ENCODE results near the gene MEN1. TPM values are rescaled to one million over a fixed set of nuclear protein-coding genes. Genes with fewer than 3 reads are reported as not detected.
A peak's percentile ranks its signal among the peaks of the same experiment; 100 is the strongest.

MEN1 gene
- total RNA-seq, 1 donor from 2014 or later = 57.9 TPM

DNA sequence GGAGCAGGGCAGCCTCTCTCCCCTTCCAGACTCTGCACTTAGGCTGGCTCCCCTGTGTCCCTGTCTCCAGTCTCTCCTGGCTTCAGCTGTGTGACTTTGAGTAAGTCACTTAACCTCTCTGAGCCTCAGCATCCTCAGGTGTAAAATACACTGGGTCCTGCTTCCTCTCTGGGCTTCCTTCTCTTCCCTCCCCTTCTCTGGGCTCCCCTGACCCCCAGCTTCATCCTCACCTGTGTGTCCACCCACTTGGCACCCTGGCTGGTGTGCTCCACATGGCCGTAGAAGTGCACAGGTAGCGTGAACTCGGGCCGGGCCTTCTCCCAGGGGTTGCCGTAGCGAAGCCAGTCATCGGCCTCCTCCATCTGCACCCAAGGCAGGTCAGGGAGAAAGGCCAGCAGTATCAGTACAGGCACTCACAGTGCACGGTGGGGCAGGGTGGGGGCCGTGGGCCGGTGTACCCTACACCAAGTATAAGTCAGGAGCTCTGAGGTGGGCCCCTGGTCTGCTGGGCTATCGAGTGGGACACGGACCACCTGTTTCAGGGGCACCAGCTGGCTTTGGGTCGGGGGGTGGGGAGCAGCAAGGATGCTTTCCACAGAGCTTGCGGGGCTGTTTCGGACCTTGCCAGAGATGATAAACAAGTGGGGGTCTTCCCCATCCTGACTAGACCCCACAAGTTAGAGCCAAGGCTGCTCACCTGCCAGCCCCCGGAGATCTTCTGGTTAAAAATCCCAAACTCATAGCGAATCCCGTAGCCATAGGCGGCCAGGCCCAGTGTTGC, 52.6 kb downstream of the MEN1 start:
- peaks cover 32% of the 10 kb centered on the region for H3K4me1 Mint-ChIP-seq
- H3K4me3 Mint-ChIP-seq = peak overlapping the region; percentile 23
- TF ChIP-seq, protein P1, sequence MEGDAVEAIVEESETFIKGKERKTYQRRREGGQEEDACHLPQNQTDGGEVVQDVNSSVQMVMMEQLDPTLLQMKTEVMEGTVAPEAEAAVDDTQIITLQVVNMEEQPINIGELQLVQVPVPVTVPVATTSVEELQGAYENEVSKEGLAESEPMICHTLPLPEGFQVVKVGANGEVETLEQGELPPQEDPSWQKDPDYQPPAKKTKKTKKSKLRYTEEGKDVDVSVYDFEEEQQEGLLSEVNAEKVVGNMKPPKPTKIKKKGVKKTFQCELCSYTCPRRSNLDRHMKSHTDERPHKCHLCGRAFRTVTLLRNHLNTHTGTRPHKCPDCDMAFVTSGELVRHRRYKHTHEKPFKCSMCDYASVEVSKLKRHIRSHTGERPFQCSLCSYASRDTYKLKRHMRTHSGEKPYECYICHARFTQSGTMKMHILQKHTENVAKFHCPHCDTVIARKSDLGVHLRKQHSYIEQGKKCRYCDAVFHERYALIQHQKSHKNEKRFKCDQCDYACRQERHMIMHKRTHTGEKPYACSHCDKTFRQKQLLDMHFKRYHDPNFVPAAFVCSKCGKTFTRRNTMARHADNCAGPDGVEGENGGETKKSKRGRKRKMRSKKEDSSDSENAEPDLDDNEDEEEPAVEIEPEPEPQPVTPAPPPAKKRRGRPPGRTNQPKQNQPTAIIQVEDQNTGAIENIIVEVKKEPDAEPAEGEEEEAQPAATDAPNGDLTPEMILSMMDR (conservative IDR thresholded peaks at IDR 0.05) = no peak
- H3K27ac Mint-ChIP-seq (ENCODE audit: unreplicated experiment) = peak overlapping the region; percentile 50
- H3K36me3 Mint-ChIP-seq (ENCODE audit: low read depth) = peaks cover 3% of the 10 kb centered on the region
- no peak for DNase-seq (ENCODE audit: low read depth, low spot score)
- no peaks in the 10 kb centered on the region for H3K9me3 Mint-ChIP-seq
- peaks cover 29% of the 10 kb centered on the region for H3K27me3 Mint-ChIP-seq (ENCODE audit: low read depth)

DNA sequence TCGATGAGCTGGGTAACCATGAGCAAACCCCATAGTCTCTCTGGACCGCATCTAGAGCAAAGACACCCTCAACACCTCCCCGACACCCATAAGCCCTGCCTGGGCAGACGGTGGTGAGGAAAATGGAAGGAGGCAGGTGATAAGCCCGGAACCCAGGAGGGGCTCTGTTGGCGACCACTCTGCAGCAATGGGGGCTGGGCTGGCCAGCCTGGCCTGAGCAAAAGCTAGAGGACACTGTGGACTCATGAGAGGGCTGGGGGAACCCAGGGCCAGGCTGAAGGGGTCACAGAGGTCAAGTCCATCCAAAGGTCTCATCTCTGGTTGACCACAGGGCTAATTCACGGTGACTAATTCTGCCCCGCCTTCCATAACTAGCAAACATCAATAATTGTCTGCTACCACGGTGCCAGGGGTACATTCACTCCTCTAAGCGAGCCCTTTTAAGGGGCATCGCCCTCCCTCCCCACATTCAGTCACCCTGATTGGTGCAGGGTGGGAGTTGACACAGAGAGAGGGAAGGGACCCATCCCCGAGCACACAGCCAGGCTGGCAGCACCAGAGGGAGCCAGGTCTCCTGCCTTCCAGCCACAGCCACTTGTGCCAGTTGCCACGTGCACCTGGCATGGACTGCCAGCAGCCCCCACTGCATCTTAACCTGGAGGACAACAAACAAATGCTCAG, 54.5 kb downstream of the MEN1 start:
- Mint-ChIP-seq H3K9me3 (no peaks in the 10 kb centered on the region), H3K36me3 (ENCODE audit: low read depth) (no peaks in the 10 kb centered on the region), H3K27ac (ENCODE audit: unreplicated experiment) (no peak overlapping the region), H3K27me3 (ENCODE audit: low read depth) (peaks cover 16% of the 10 kb centered on the region), H3K4me3 (no peak overlapping the region), H3K4me1 (peaks cover 20% of the 10 kb centered on the region)
- no peak for DNase-seq (ENCODE audit: low read depth, low spot score)
- TF ChIP-seq, protein P1 (conservative IDR thresholded peaks at IDR 0.05) = no peak

DNA sequence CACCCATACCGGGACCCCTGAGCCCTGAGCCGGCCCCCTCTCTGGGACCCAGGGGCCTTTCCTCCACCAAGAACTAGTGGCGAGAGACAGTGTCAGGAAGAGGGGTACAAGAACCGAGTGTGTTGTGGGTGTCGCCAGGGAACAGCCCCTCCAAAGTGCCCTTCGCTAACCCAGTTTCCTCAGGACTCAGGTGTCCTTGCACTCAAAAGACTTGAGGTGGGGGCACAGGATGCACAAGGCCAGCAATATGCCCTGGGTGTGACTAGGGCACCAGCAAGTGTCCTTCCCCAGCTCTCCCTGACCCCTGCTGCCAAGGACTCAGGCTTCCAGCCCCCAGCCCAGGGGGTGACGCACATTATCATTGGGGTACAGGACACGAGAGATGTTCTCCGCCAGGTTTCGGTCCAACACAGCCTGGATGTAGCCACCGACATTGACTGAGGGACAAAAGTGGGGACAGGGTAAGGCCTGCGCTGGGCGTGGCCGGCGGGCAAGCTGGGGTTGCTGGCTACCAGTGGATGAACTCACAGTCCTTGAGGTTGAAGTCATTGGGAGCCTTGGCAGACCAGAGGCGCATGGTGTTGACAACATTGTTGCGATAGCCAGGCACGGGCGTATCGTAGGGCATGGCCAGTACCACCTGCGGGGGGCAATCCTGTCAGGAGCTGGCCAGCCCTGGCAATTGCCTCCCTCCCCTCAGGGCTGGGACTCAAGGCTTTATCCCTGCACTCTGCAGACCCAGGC, 55.3 kb downstream of the MEN1 start:
- Mint-ChIP-seq H3K36me3 (ENCODE audit: low read depth) (no peaks in the 10 kb centered on the region), H3K27me3 (ENCODE audit: low read depth) (peaks cover 12% of the 10 kb centered on the region), H3K4me1 (peaks cover 15% of the 10 kb centered on the region), H3K4me3 (no peak overlapping the region), H3K9me3 (no peaks in the 10 kb centered on the region), H3K27ac (ENCODE audit: unreplicated experiment) (no peak overlapping the region)
- TF ChIP-seq, protein P1 (conservative IDR thresholded peaks at IDR 0.05) = no peak
- no peak for DNase-seq (ENCODE audit: low read depth, low spot score)

DNA sequence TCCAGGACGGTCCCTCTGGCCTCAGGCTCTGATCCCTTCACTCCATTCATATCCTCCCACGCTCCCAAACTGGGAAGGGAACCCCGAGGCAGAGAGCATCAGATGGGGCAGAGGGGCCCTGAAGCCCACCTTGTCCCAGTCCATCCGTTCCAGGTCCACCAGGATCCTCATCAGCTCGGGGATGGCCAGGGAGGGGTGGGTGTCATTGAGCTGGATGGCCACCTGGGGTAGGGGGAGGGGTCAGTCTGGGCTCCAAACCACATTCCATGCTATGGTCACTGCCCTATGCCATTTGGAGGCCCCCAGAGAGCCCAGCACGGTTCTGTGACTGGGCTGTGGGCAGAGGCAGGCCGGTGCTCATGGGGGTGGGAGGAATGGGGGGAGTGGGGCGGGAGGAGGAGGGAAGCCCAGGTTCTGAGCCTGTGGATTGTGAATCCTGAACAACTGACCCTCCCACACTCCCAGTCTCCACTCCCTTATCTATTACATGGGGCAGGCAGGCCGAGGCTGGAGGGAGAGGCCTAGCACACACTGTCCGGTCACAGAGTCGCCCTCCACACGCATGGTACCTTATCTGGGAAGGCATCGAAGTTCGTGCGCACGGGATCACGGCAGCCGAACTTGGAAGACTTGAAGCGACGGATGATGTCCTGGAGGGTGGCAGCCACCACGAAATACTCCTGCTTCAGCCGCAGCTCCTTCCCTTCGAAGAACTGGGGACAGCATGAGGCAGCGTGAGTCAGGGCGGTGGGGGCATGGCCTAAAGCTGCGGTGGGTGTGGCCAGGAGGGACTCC, 56.0 kb downstream of the MEN1 start:
- no peak overlapping the region for H3K27ac Mint-ChIP-seq (ENCODE audit: unreplicated experiment)
- DNase-seq (ENCODE audit: low read depth, low spot score) = no peak
- H3K4me1 Mint-ChIP-seq = peaks cover 7% of the 10 kb centered on the region
- H3K27me3 Mint-ChIP-seq (ENCODE audit: low read depth) = peaks cover 4% of the 10 kb centered on the region
- H3K4me3 Mint-ChIP-seq = no peak overlapping the region
- no peaks in the 10 kb centered on the region for H3K36me3 Mint-ChIP-seq (ENCODE audit: low read depth)
- TF ChIP-seq, protein P1 (conservative IDR thresholded peaks at IDR 0.05) = no peak
- no peaks in the 10 kb centered on the region for H3K9me3 Mint-ChIP-seq

Other genes with a start within 250 kb of the MEN1 start
- not detected in 2 replicates for gene SLC22A12, start 219.3 kb downstream of the MEN1 start, total RNA-seq
- gene NRXN2, start 87.4 kb downstream of the MEN1 start, total RNA-seq = 8.5 and 10.0 TPM in 2 replicates
- gene RASGRP2, start 66.4 kb downstream of the MEN1 start, total RNA-seq = 0.93 and 1.5 TPM in 2 replicates
- 1.2 TPM in 2 replicates for gene PYGM, start 50.6 kb downstream of the MEN1 start, total RNA-seq
- 578 and 592 TPM in 2 replicates for gene SF1, start 32.0 kb downstream of the MEN1 start, total RNA-seq
- 13.1 and 14.6 TPM in 2 replicates for gene MAP4K2, start 7.3 kb downstream of the MEN1 start, total RNA-seq
- gene CDC42BPG, start 34.1 kb upstream of the MEN1 start, total RNA-seq = 3.0 and 3.5 TPM in 2 replicates
- gene EHD1, start 68.1 kb upstream of the MEN1 start, total RNA-seq = 74.2 and 77.2 TPM in 2 replicates
- 24.1 and 24.8 TPM in 2 replicates for gene ATG2A, start 106.7 kb upstream of the MEN1 start, total RNA-seq
- 13.4 and 16.5 TPM in 2 replicates for gene PPP2R5B, start 114.1 kb upstream of the MEN1 start, total RNA-seq
- not detected in 2 replicates for gene GPHA2, start 125.3 kb upstream of the MEN1 start, total RNA-seq
- not detected in 2 replicates for gene MAJIN, start 161.6 kb upstream of the MEN1 start, total RNA-seq
- gene BATF2, start 186.4 kb upstream of the MEN1 start, total RNA-seq = 0.21 and 0.30 TPM in 2 replicates
- 112 and 117 TPM in 2 replicates for gene ARL2, start 203.6 kb upstream of the MEN1 start, total RNA-seq
- gene SNX15, start 216.9 kb upstream of the MEN1 start, total RNA-seq = 31.7 and 36.5 TPM in 2 replicates
- 32.3 and 32.7 TPM in 2 replicates for gene SAC3D1, start 230.7 kb upstream of the MEN1 start, total RNA-seq
- 0.30 and 0.35 TPM in 2 replicates for gene NAALADL1, start 248.0 kb upstream of the MEN1 start, total RNA-seq